Kidney tubule cell (primary cell): ENCODE measurements around the gene PRUNE1.

Source experiments
- DNase-seq: peaks from one replicate; pipeline ENCODE4 v3.0.0-alpha.2; 2018; ENCODE audit warnings: low spot score

The PRUNE1 gene

GRCh38 chr1:150979092-150980056, 28.9 kb upstream of the PRUNE1 start:
- DNase-seq, result peak; percentile 89

GRCh38 chr1:150981177-150981804, 27.0 kb upstream of the PRUNE1 start:
- DNase-seq, result peak; percentile 64

- peak; percentile 63 for DNase-seq
These were observed 26.2 kb upstream of the PRUNE1 start, which contains the start of gene ANXA9 for GRCh38 chr1:150981805-150982712. Gene ANXA9, plus strand, starts transcription at chr1:150982292. Its CDS starts 814 bp downstream, at chr1:150983106.

GRCh38 chr1:150985179-150985825, 22.9 kb upstream of the PRUNE1 start:
- DNase-seq, result peak; percentile 61

GRCh38 chr1:150987924-150988323, 20.3 kb upstream of the PRUNE1 start:
- no peak for DNase-seq

GRCh38 chr1:150992626-150993025, 15.6 kb upstream of the PRUNE1 start:
- DNase-seq, result peak; percentile 61

- DNase-seq, result no peak
These were observed 14.0 kb upstream of the PRUNE1 start for GRCh38 chr1:150994248-150994647.

GRCh38 chr1:150995460-150995859, 12.8 kb upstream of the PRUNE1 start:
- no peak for DNase-seq

- no peak for DNase-seq
These were observed 12.4 kb upstream of the PRUNE1 start for GRCh38 chr1:150995896-150996295.

- DNase-seq, result no peak
These were observed 10.9 kb upstream of the PRUNE1 start for GRCh38 chr1:150997126-150997872.

- DNase-seq, result no peak
These were observed 10.3 kb upstream of the PRUNE1 start for GRCh38 chr1:150997949-150998348.

GRCh38 chr1:150999051-150999674, 9.1 kb upstream of the PRUNE1 start:
- DNase-seq, result no peak

GRCh38 chr1:150999926-151000325, 8.3 kb upstream of the PRUNE1 start:
- no peak for DNase-seq

GRCh38 chr1:151000408-151000807, 7.8 kb upstream of the PRUNE1 start:
- DNase-seq, result no peak

GRCh38 chr1:151001602-151002001, 6.6 kb upstream of the PRUNE1 start:
- peak; percentile 43 for DNase-seq

- DNase-seq, result no peak
These were observed 6.2 kb upstream of the PRUNE1 start for GRCh38 chr1:151002051-151002450.

- peak; percentile 33 for DNase-seq
These were observed 5.6 kb upstream of the PRUNE1 start for GRCh38 chr1:151002611-151003010.

- no peak for DNase-seq
These were observed 5.1 kb upstream of the PRUNE1 start for GRCh38 chr1:151003180-151003579.

GRCh38 chr1:151005729-151006319, 2.4 kb upstream of the PRUNE1 start:
- DNase-seq, result no peak
